T-helper 9 cell (primary cell): ENCODE measurements around the gene CYP24A1.
"Not testable (repeated sequence)": the region's sequence is repeated elsewhere in the genome, so short reads cannot be mapped to it uniquely, and the experiment has no call there.

ENCODE experiments used
- DNase-seq: peaks from one replicate; pipeline ENCODE4 v3.0.0-alpha.2; 2020

Gene CYP24A1

DNA sequence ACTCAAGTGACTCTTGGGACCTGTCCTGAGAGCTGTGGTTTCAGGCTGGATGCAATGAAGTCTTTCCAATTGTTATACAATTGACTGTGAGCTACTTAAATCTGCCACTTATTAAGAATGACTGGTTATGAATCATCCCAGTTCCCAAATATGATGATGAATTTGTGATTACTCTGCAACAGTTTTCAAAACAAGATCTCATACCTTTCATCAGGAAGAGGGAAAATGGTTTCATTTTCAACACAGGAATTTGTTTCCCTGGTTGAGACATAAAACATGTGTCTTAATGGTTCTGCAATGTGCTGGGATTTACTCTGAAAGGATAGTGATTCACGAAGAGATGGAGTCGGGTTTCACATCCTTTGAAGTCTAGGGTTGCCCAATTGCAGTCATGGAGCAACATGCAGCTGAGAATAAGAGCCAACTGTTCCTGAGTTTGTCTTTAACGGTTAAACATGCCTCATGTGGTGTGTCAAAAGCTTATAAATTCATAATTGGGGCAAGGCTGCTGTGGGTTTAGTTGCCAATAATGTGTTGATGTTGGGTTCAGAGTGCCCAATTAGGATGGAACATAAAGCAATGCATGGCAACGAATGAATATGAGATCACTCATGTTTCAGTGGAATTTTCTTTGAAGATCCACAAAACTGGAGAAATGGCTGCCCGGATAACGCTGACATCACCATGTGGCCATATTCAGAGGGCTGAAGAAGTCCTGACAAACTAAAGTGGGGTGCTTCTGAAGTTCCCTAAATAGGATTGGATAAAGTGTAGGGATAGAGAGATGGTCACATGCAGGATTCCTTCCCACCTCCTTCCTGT is 41.0 kb downstream of the CYP24A1 start:
- DNase-seq, result no peak

DNA sequence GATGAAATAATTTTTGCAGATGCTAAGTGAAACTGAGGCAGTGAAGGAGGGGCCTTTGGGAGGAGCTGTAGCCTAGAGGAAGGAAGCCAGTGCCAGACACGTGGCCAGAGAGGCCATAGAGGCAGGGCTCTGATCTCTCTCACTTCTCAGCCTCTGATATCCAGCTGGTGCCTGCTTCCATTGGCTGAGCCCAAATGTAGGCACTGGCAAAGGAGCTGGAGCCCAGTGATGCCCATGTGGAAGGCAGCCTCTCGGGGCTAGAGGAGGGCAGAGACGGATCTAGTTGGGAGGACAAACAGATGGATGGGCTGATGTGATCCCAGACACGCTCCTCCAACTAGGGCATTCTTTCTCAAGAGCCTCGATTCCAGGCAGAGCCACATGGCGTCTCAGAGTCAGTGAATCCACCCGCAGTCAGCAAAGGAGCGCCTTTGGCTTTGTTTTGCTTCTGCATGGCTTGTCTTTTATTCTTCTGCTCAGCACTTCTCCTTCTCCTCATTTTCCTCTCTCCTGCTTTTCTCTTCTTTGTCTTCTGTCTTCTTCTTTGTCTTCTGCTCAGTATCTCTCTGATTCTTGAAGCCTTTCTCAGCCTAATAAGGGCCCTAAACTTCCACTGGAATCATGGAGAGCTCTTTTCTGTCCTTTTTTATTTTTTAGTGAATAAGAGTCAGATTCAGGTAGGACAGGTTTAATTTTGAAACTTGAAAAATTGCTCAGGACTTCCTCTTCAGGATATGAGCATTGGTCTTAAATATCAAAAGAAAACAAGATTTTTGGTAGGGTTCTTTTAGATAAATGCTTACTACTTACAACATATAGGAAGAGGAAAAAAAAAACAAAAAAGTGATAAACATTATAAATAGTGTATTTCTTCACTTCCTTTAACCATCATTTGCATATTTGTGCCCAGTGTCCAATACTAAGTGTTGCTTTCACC is 41.8 kb downstream of the CYP24A1 start:
- no peak for DNase-seq

DNA sequence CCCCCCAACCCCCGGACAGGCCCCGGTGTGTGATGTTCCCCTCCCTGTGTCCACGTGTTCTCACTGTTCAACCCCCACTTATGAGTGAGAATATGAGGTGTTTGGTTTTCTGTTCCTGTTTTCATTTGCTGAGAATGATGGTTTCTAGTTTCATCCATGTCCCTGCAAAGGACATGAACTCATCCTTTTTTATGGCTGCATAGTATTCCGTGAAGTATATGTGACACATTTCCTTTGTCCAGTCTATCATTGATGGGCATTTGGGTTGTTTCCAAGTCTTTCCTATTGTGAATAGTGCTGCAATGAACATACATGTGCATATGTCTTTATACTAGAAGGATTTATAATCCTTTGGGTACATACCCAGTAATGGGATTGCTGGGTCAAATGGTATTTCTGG is 42.7 kb downstream of the CYP24A1 start:
- not testable (repeated sequence) for DNase-seq

DNA sequence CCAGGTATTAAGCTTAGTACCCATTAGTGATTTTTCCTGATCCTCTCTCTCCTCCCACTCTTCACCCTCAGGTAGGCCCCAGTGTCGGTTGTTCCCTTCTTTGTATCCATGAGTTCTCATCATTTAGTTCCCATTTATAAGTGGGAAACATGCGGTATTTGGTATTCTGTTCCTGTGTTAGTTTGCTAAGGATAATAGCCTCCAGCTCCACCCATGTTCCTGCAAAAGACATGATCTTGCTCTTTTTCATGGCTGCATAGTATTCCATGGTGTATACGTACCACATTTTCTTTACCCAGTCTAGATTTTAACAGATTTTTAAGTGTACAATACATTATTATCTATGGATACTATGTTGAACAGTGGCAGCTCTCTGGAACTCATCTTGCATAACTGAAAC is 44.4 kb downstream of the CYP24A1 start:
- no peak for DNase-seq

DNA sequence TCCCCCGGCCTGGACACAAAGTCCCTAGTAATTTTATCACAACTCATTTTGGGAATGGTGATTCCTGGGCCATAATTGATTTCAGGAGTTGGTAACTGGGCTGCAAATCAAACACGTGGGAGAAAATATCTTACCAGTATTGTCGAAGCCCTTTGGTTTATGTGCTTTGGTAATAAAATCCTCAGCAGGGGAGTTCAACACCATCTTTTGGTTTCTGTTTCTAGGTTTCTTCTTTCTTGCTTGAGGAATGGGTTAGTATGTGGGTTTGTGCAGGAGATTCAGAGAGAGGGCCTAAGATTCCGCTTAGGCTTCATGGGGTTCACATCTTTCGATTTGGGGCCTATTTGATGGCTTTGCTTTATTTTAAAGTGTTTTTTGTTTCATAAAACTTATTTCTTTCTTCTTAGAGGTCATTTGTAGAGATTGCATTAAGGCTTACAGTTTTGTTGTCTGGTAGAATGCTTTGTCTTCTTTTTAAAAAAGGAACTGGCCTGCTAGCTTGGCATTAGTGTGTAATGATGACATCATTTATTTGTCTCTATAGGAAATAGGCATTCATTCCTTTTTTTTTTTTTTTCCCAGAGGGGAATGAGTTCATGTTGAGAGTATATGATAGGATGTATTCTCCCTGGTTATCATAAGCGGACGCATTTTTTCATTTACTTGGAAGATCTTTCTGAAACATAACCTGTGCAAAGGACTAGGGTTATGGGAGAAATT is 45.8 kb downstream of the CYP24A1 start:
- no peak for DNase-seq

DNA sequence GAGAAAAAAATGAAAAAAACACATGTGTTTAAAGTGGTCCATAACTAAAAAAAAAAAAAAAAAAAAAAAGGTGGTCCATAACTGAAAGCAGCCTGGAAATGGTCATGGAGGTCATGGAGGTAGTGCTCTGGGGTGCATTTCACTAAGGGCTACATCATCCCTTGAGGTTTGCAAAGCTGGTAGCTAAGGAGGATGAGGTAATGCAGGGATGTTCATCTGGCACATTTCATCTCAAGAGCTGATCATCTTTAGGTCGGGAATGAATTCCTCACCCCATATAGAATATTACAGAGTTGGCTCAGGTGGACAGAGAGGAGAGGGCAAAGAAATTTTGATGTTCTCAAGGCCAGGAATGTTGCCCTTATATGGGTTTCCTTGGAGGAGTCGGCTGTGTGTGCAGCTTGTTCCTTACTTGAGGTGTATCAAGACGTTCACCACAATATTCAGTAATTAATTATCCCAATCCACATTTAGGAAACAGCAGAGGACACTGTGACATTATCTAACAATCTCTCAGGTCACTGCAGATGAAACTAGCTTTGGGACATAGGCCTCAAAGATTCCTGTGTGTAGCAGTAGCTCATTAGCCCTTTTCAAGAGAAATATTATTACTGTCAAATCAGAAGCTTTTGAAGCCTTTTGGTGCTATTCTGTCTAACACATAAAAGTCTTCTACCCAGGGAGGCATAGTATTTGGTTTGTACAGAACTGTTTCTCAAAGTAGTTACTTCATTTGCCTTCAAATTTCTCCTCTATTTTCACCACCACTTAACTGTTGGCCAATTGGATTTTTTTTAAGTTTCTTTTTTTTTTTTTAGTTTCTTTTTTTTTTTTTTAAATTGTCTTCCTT is 46.8 kb downstream of the CYP24A1 start:
- no peak for DNase-seq

DNA sequence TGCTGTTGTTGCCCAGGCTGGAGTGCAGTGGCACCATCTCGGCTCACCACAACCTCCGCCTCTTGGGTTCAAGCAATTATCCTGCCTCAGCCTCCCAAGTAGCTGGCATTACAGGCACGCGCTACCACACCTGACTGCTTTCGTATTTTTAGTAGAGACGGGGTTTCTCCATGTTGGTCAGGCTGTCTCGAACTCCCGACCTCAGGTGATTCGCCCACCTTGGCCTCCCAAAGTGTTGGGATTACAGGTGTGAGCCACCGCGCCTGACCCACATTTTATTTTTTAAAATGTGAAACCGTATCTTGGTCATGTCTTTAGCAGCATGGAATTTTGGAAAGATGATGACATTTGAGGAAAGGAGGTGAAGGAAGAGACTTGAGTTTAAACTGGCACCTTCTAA is 47.5 kb downstream of the CYP24A1 start:
- not testable (repeated sequence) for DNase-seq

DNA sequence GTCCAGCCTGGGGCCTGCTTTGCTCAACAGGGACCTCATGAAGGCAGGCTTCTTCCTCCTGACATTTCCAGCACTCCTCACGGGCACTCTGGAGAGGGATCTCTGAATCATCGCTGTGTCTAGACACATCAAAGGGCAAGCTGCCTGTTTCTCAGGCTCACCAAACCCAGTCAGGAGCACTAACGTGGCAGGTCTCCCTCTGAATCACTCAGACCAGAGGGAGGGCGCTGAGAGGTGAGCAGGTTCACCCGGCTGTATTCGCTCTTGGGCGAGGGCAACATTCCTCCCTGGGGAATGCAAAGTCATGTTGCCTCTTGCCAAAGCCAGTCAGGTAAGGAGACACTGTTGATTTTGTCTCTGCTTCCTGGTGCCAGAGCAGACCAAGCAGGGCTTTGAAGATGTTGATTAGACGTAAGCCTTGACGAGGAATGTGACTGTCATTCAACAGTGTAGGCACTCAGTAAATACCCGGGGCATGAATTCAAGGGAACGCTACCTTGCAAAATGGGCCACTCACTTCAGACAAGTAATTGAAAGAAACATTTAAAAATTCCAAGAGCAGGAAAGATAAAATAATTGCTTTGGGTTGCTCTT is 50.1 kb downstream of the CYP24A1 start:
- DNase-seq, result no peak

DNA sequence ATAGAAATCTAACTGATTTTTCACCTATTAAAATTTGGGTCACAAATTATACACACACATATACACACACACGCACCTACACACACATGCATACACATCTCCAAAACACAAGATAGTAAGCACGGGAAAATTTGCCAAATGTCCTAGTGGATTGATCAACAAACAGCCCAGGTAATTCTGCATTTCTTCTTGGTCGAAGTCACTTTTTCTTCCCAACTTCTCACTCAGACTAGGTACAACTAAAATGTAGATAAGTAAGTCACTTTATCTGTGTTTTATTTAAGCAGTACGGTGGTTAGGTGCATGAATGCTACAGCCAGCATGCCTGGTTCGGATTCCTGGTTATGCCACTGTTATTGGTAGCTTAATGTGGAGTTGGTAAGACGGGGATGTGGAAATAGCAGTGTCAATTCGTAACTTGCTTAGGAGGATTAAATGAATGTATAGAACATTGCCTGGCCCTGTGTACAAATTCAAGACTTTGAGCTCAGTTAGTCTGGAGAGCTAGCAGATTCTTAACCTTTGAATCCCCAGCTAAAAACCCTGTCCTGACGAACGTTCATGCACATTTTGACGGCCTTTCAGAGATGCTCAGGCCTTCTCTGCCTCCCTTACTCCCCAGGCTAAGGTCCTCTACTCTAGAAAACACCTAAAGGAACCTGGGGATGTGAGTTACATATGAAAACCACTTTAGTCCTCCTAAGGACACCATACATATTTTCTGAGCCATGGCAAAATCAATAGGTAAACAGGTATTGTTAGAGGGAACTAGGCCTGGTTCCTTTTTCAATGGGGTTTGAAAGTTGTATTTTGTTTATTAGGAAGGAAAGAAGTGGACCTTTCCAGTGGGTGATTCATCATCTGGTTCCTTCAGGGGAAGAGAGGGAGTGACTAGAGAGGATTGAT is 50.9 kb downstream of the CYP24A1 start:
- no peak for DNase-seq

DNA sequence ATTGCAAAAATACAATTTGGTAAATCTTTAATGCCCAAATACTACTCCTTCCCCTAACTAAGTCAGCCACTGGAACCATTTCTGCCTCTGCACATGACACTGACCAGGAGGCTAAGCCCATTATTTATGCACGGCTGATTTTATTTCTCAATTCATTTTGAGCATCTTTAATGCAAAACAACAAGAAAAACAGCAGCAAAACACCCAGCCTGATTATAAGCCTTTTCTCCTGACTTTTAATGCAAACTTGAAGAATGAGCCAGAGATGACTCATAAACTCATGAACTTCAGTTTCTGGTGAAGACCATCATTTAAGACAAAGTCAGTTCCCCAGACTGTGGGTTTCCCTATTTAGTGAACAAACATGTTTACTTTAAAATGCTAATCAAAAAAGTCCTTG is 51.6 kb downstream of the CYP24A1 start:
- DNase-seq, result no peak

DNA sequence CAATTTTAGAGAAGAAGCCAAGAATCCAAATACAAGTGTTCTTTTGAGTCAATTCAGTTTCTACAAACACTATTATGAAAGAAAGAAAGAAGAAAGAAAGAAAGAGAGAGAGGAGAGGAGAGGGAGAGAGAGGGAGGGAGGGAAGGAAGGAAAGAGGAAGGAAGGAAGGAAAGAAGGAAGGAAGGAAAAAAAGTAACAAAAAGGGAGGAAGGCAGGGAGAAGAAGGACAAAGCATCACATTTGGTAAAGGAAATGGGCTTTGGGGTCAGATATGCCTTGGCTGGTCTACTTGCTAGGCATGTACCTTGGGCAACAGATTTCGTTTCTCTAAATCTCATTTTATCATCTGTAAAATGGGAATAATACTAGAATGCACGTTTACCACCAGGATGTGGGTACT is 54.0 kb downstream of the CYP24A1 start:
- DNase-seq, result no peak

DNA sequence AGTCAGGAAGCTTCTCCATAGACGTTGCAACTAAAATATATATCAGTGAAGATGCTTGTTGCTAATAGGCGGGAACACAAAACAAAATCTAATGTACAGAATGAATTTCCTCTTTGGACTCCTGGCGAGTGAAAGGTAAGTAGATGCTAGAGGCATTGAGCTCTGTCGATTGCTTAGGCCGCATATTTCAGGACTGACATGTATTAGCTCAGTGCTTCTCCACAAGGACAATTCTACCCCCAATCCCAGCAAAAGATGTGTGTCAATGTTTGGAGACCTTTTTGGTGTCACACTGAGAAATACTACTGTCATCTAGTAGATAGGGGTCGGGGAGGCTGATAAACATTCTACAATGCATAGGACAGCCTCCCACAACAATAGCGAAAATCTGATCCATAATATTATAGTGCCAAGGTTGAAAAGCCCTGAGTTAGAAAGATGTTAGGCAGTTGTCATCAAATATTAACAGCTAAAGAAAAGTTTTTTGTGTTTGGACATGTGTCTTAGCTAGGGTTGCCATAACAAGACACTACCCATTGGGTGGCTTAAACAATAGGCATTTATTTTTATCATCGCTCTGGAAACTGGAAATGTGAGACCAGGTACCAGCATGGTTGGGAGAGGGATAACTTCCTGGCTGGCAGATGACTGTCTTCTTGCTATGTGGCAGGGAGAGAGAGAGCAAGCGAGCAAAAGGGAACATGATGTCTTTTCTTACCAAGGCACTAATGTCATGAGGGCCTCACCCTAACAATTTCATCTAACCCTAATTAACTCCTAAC is 55.4 kb downstream of the CYP24A1 start:
- no peak for DNase-seq

DNA sequence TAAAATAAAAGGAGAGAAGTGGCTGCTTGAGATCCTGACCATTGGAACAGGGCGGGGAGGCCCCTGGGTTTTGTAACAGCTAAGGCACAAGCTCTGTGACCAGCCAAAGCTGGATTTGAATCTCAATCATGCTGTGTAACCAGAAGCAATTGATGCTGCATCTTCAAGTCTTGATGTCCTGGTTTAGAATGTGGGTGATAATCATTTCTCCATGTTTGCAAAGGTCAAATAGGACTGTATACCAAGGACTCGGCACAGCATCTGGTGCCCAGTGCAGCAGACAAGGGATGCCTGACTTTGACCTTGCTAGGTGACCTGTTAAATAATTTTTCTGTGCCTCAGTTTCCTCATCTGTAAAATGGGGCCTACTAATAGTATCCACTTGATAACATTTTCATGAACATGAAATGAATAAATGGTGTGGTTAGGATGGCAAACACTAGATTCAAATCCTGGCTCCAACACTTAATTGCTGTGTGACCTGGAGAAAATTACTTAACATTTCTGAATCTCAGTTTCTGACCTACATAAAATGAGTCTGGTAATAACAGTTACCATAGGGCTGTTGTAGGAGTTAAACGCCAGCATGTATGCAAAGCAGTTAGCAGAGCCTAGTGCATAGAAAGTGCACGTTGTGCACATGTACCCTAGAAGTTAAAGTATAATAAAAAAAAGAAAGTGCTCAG is 57.1 kb downstream of the CYP24A1 start:
- no peak for DNase-seq

DNA sequence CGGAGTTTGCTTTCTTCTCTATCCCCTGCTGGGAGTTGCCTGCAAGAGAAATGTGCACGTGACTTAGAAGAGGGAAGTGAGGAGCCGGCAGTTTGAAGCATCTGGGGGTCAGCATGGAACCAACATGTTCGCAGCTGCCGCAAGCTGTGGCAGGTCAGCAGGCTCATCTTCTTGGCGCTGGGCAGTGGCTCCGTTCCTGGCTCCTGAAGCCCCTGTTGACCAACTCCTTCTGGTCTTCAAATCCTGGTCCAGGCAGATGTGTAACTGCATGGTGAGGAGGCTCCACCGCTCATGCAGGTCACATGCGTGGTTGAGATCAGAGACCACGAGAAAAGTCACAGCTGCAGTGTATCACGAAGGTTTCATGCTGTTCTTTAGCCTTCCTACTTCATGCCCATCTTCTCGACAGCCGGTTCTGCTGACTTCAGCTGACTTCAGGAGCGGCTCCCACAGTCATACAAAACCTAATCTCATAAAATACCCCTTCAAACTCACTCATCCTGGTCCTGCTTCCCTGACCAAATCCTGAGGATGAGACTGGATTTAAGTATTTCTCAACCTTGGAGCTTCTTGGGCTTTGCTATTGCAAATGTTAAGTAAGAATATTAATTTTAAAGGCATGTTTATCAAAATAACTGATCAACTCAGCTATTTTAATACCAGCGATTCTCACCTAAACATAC is 58.5 kb downstream of the CYP24A1 start:
- DNase-seq, result no peak

DNA sequence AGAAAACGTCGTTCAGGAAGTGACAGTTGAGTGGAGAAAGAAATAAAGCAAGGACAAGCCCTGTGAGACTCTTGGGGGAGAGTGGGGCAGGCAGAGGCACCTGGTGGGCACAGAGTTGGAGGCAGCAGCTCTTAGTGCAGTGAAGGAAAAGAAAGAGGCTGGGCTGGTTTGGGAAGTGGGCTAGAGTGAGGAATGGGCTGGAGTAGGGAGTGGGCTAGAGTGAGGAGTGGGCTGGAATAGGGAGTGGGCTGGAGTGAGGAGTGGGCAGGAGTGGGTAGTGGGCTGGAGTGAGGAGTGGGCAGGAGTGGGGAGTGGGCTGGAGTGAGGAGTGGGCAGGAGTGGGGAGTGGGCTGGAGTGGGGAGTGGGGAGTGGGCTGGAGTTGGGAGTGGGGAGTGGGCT is 59.7 kb downstream of the CYP24A1 start:
- no peak for DNase-seq

DNA sequence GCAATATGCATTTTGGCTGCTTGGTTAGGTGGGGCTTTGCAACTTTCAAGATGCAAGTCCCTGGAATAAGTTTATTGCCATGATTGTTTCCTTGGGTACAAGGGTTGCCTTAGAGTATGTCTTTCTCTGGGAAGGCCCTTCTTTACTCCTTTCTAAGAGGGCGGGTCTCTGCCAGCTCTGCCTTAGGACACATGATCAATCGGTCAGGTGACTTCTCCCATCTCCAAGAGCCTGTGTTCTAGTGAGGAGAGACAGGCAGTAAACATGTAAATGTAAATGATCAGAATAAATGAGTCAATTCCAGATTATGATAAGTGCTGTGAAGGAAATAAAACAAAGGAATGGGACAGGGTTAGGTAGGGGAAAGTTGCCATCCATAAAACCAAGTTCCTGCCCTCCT is 60.2 kb downstream of the CYP24A1 start:
- DNase-seq, result no peak

DNA sequence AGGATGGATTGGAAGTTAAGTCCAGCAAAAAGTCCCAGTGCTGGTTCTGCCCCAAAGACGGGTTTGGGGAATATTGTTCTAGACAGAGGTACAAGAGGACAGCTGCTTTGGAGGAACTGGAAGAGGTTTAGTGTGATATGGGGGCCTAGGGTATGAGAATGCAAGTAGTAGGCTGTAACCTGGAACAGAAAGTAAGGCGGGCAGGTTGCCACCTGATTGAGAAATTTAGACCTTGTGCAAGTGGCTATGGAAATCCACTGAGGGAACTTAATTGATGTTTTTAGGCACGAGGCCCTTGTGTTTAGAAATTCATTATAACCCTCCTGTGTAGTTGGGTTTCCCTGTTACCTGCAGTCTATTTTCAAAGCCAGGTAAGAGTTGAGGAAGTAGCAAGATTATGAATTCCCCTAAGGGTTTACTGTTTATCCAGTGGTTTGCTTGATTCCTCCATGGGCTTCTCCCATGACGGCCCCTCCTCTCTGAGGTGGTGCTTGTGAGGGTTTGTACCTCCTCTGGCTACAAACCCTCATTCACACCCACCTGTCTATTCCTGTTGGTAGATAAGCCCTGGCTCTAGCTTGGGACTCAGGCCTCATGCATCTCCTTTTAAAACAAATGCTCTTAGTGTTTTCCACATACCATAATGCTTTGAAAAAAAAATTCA is 61.4 kb downstream of the CYP24A1 start:
- DNase-seq, result no peak

DNA sequence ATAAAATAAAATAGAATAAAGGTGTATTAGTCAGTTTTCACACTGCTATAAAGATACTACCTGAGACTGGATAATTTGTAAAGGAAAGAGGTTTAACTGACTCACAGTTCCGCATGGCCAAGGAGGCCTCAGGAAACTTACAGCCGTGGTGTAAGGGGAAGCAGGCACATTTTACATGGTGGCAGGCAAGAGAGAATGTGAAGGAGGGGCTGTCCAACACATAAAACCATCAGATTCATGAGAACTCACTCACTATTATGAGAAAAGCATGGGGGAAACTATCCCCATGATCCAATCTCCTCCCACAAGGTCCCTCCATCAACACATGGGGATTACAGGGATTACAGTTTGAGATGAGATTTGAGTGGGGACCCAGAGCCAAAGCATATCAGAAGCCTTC is 62.3 kb downstream of the CYP24A1 start:
- DNase-seq, result no peak
